ENCODE measurements around the gene CBLB.

CBLB gene

DNA sequence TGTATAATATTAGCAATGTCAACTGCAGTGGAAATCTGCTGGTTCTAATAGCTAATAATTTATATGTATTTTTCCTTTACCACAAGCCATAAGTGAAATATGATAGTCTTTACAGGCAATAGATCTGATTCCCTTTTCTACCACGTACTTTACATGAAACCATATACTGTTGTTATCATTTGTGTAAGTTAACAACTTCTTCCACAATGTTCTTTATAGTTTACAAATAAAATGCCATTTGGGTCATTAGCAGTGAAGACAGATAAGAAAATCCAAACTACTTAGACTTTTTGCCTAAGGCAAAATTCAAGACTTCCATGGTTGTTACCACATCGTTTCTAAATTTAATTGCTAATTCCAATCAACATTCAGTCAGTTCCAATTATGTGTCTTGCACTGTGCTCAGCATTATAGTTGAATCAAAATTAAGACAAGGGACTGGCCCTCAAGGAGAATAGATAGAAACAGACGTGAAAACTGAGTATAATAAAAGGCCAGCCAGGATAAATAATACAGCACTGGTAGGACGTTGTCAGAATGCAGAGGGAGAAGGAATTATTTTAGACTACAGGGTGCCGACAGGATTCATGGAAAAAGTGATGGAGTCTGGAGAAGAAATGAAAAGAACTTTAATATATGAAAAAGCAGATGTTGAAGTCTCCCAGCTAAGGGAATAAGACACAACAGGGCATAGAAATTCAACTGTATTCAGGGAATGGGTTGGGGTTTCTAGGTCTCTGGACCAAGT is 252.3 kb downstream of the CBLB start:
- DNase-seq (ENCODE audit: low read depth), result no peak

DNA sequence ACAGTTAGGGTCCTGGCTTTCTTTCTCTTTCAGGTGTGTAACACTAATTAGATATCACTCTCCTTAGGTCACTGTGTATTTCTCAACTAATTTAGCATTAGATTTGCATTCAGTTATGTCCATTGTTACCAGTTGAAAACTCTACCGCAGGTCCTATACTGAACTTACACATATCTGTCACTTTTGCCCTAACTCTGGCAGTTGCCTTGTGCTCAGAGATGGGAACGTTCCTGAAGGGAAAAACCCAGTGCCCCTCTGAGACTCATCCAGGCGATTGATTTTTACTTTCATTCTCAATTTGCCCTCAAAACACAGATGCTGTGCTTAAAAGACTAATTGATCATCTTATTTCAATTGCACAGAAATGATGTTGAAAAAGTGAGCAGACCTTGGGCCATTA is 253.0 kb downstream of the CBLB start:
- no peak for DNase-seq (ENCODE audit: low read depth)

DNA sequence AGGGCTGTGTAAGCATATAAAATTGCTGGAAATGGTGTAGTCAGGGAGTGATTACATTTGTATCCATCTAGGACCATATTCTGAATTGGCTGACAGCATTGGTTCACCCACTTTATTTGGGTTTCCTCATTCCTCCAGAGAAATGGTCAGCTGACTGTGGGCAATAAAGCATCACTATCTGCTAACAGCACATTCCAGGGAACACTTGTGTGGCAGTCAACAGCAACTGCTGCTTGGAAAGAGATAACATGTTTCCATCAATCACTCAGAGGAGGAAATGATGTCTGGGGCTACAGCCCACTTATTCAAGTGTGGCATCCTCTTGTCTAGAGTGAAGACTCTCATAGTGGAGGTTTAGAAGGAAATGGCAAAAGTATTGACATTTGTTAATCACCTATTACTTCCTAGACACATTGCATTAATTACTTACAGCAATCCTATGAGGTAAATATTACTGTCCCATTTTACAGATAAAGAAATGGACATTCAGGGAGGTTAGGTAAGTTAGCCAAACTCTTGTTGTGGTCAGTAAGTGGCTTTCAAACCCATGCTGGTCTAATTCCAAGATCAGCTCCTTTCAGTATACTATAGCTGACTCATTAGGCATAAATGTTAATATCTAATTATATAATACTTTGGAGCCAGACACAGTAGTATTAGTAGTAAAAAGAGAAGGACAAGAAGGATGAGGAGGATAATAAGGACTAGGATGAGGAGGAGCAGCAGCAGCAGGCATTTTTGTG is 254.4 kb downstream of the CBLB start:
- DNase-seq (ENCODE audit: low read depth), result no peak

DNA sequence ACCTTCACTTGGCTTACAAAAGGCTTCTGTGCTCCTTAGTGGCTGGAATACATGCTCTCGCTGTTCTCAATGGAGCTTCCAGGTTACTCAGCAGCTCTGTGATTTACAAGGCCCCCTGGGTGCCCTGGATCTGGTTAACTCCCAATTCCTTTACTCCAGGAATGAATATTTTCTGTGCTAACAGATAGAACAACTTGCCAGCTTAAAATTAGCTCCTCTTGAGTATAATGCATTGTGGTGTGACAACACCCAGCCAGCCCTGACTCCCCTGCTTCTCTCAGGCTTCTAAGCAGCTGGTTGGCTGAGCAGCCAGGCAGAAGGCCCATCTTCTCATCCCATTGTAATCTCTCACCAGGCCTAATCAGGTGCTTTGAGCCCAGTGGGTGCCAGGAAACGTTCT is 255.7 kb downstream of the CBLB start:
- DNase-seq (ENCODE audit: low read depth), result no peak

DNA sequence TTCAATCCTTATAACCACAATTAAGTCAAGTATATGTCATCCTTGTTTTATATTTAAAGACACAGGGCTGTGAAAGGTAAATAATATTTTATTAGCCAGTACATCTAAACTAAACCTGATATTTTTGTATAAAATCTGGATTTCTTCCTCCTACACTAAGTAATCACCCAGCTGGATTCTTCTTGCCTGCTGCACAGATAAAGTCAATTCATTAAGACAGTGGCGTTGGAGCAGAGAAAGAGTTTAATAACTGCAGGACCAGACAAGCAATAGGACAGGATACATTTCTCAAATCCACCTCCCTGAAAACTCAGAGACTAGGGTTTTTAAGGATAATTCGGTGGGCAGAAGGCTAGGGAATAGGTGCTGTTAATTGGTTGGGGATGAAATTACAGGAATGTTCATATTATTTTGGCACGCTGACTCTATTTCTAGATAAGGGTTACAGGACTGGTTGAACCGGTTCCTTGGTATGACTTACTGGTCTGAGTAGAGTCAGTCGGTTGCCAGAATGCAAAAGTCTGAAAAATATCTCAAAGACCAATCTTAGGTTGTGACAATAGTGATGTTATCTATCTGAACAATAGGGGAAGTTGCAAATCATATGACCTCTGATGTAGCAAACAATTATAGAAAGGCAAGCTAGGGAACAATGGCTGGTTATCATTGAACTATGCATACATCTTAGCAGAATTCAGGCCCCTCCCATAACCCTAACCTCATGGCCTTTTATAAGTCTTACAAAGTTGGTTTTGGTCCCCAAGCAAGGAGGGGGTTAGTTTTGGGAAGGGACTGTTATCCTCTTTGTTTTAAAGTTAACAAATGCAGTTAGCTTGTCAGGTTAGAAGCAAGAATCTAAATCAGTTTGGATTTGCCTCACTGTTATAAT is 257.3 kb downstream of the CBLB start:
- DNase-seq (ENCODE audit: low read depth), result no peak

DNA sequence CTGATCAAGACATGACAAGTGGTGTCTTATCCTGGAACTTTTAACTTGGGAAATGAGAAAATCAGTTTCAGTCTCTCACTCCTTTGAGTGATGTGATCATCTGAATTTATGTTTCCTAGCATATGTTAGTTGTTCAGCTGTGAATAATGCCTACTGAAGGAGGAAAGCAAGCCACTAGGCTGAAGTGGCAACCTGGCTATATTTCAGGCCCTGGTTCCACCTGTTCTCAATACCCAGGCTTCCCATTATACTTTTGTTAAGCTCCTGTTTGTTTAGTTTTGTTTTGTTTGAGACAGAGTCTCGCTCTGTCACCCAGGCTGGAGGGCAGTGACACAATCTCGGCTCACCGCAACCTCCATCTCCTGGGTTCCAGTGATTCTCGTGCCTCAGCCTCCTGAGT is 258.3 kb downstream of the CBLB start:
- DNase-seq (ENCODE audit: low read depth), result no peak

DNA sequence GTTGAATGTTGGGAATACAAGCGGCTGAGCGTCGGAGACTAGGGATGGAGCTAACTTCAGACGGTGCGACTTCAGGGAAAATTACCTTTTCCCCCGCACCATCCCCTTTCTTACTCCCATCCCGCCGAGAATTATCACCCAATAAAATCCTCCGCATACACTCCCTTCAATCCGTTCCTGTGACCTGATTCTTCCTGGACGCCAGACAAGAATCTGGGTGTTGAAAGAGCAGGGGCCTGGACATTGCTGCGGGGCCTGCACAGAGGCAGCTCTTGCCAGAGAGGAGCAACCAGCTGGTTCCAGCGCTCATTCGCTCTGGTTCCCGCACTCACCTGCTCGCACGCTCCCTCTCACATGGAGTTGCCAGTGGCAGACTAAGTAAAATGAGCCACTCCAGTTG is 260.2 kb downstream of the CBLB start:
- no peak for DNase-seq (ENCODE audit: low read depth)

DNA sequence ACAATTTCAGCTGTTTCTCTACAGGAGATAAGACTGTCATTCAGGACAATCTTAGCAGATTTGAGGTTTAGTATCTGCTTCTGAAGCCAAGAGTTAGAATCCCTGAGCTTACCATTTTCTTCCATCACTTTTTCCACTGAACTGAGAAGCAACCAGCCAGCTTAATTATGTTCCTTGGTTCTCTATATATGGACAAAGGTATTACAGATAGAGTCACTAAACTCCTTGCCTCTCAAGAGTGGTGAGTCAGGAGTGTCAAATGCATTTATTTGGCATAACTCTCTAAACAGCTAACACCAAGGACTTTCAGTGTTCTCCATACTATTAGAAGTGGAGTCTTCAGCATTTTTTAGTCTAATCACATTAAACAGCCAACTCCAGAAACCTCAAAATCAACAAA is 262.8 kb downstream of the CBLB start:
- DNase-seq (ENCODE audit: low read depth), result no peak
